Measurements from ENCODE around the gene EPB41L2. TPM values are rescaled to one million over a fixed set of nuclear protein-coding genes. Genes with fewer than 3 reads are reported as not detected.

Gene EPB41L2
- total RNA-seq, 1 donor from 2014 or later: 136 TPM

GRCh38 chr6:130890521-130890971 lies 172.5 kb downstream of the EPB41L2 start:
- TF ChIP-seq CTCF (IDR thresholded peaks at IDR 0.05; ENCODE audit: insufficient read depth, low read depth, low read length) (no peak), EZH2 (IDR thresholded peaks at IDR 0.05; ENCODE audit: insufficient read depth, low read length) (no peak)
- Histone ChIP-seq H3K79me2 (ENCODE audit: insufficient read depth, low read length) (no peaks in the 10 kb centered on the region), H3K27ac (ENCODE audit: low read depth, low read length) (no peak overlapping the region), H3K4me2 (ENCODE audit: low read length) (no peak overlapping the region), H4K20me1 (ENCODE audit: insufficient read depth, low read length) (no peaks in the 10 kb centered on the region), H3K4me3 (ENCODE audit: insufficient read depth, low read depth, low read length) (no peak overlapping the region), H2AFZ (ENCODE audit: low read depth, low read length) (no peak overlapping the region), H3K27me3 (ENCODE audit: insufficient read depth, low read length) (no peaks in the 10 kb centered on the region), H3K4me1 (ENCODE audit: insufficient read depth, low read length) (peaks cover 2% of the 10 kb centered on the region), H3K9ac (ENCODE audit: low read length) (no peak overlapping the region), H3K36me3 (ENCODE audit: insufficient read depth, low read length) (no peaks in the 10 kb centered on the region), H3K9me3 (ENCODE audit: insufficient read depth, low read depth, low read length) (no peaks in the 10 kb centered on the region)
- peak; percentile 84 for DNase-seq (ENCODE audit: low read depth)
- no peak overlapping the region for H3K27ac Mint-ChIP-seq (ENCODE audit: unreplicated experiment)
- no peaks in the 10 kb centered on the region for H3K9me3 Mint-ChIP-seq (ENCODE audit: unreplicated experiment)
- no peak for FAIRE-seq
- peaks cover 11% of the 10 kb centered on the region for H3K36me3 Mint-ChIP-seq (ENCODE audit: low read depth, unreplicated experiment)
- peaks cover 3% of the 10 kb centered on the region for H3K4me1 Mint-ChIP-seq (ENCODE audit: low read depth, unreplicated experiment)
- no peaks in the 10 kb centered on the region for H3K27me3 Mint-ChIP-seq (ENCODE audit: low read depth, unreplicated experiment)
- H3K4me3 Mint-ChIP-seq (ENCODE audit: unreplicated experiment): no peak overlapping the region

- TF ChIP-seq CTCF (IDR thresholded peaks at IDR 0.05; ENCODE audit: insufficient read depth, low read depth, low read length) (no peak), EZH2 (IDR thresholded peaks at IDR 0.05; ENCODE audit: insufficient read depth, low read length) (no peak)
- no peaks in the 10 kb centered on the region for H3K79me2 ChIP-seq (ENCODE audit: insufficient read depth, low read length)
These were observed 173.6 kb downstream of the EPB41L2 start for GRCh38 chr6:130889423-130889822.

GRCh38 chr6:130888246-130888645 lies 174.8 kb downstream of the EPB41L2 start:
- Histone ChIP-seq H3K36me3 (ENCODE audit: insufficient read depth, low read length) (no peaks in the 10 kb centered on the region), H3K4me1 (ENCODE audit: insufficient read depth, low read length) (peaks cover 2% of the 10 kb centered on the region), H3K9ac (ENCODE audit: low read length) (no peak overlapping the region), H3K79me2 (ENCODE audit: insufficient read depth, low read length) (no peaks in the 10 kb centered on the region), H4K20me1 (ENCODE audit: insufficient read depth, low read length) (no peaks in the 10 kb centered on the region), H3K4me2 (ENCODE audit: low read length) (no peak overlapping the region), H3K27me3 (ENCODE audit: insufficient read depth, low read length) (no peaks in the 10 kb centered on the region), H3K9me3 (ENCODE audit: insufficient read depth, low read depth, low read length) (no peaks in the 10 kb centered on the region), H2AFZ (ENCODE audit: low read depth, low read length) (no peak overlapping the region), H3K27ac (ENCODE audit: low read depth, low read length) (no peak overlapping the region), H3K4me3 (ENCODE audit: insufficient read depth, low read depth, low read length) (no peak overlapping the region)
- FAIRE-seq (no peak), DNase-seq (ENCODE audit: low read depth) (no peak)
- no peak for TF ChIP-seq CTCF (IDR thresholded peaks at IDR 0.05; ENCODE audit: insufficient read depth, low read depth, low read length)
- TF ChIP-seq EZH2 (IDR thresholded peaks at IDR 0.05; ENCODE audit: insufficient read depth, low read length): no peak
- Mint-ChIP-seq H3K36me3 (ENCODE audit: low read depth, unreplicated experiment) (no peaks in the 10 kb centered on the region), H3K27me3 (ENCODE audit: low read depth, unreplicated experiment) (no peaks in the 10 kb centered on the region), H3K27ac (ENCODE audit: unreplicated experiment) (no peak overlapping the region), H3K9me3 (ENCODE audit: unreplicated experiment) (no peaks in the 10 kb centered on the region), H3K4me3 (ENCODE audit: unreplicated experiment) (no peak overlapping the region), H3K4me1 (ENCODE audit: low read depth, unreplicated experiment) (no peaks in the 10 kb centered on the region)

More at GRCh38 chr6:130889423-130889822, 173.6 kb downstream of the EPB41L2 start:
- peaks cover 3% of the 10 kb centered on the region for H3K36me3 Mint-ChIP-seq (ENCODE audit: low read depth, unreplicated experiment)
- H3K27ac Mint-ChIP-seq (ENCODE audit: unreplicated experiment): no peak overlapping the region
- no peak overlapping the region for H2AFZ ChIP-seq (ENCODE audit: low read depth, low read length)
- H3K9me3 Mint-ChIP-seq (ENCODE audit: unreplicated experiment): no peaks in the 10 kb centered on the region
- no peak overlapping the region for H3K27ac ChIP-seq (ENCODE audit: low read depth, low read length)
- no peak overlapping the region for H3K4me2 ChIP-seq (ENCODE audit: low read length)
- DNase-seq (ENCODE audit: low read depth) (no peak), FAIRE-seq (no peak)
- peaks cover 3% of the 10 kb centered on the region for H3K4me1 Mint-ChIP-seq (ENCODE audit: low read depth, unreplicated experiment)
- H3K27me3 Mint-ChIP-seq (ENCODE audit: low read depth, unreplicated experiment): no peaks in the 10 kb centered on the region
- H3K36me3 ChIP-seq (ENCODE audit: insufficient read depth, low read length): no peaks in the 10 kb centered on the region
- H3K9ac ChIP-seq (ENCODE audit: low read length): no peak overlapping the region
- H4K20me1 ChIP-seq (ENCODE audit: insufficient read depth, low read length): no peaks in the 10 kb centered on the region
- H3K9me3 ChIP-seq (ENCODE audit: insufficient read depth, low read depth, low read length): no peaks in the 10 kb centered on the region
- no peak overlapping the region for H3K4me3 ChIP-seq (ENCODE audit: insufficient read depth, low read depth, low read length)
- H3K4me1 ChIP-seq (ENCODE audit: insufficient read depth, low read length): peaks cover 2% of the 10 kb centered on the region
- H3K27me3 ChIP-seq (ENCODE audit: insufficient read depth, low read length): no peaks in the 10 kb centered on the region
- no peak overlapping the region for H3K4me3 Mint-ChIP-seq (ENCODE audit: unreplicated experiment)
